GM23338 (cell line): Measurements from ENCODE around the gene CCNK. TPM values are rescaled to one million over a fixed set of nuclear protein-coding genes. Genes with fewer than 3 reads are reported as not detected.

Source experiments
- ATAC-seq: fragments of 200-7000 bp; cut with Tn5 transposase; 3 replicates; pipeline ENCODE4 v1.9.1; 2020
- DNase-seq: peaks from one replicate; pipeline ENCODE4 v3.0.0-alpha.2; 2015; ENCODE audit warnings: low spot score
- H2AFZ ChIP-seq: fragments of 200-600 bp; sonication (generic); 2 replicates; pipeline ENCODE4 v1.8.0; 2016; ENCODE audit warnings: antibody characterized with exemption, mild to moderate bottlenecking, moderate library complexity
- H3F3A ChIP-seq: fragments of 200-600 bp; sonication (generic); replicated peaks from 2 replicates; pipeline ENCODE4 v1.8.0; 2017; ENCODE audit warnings: antibody characterized with exemption, mixed run types, low read depth
- H3K27ac ChIP-seq: fragments of 200-600 bp; sonication (generic); 2 replicates; pipeline ENCODE4 v1.6.1; 2016; ENCODE audit warnings: low read depth
- H3K27me3 ChIP-seq: fragments of 200-600 bp; sonication (generic); 2 replicates; pipeline ENCODE4 v1.8.0; 2016; ENCODE audit warnings: mild to moderate bottlenecking, mixed run types, moderate library complexity; ENCODE audit not compliant: insufficient read depth
- H3K36me3 ChIP-seq: fragments of 200-600 bp; sonication (generic); 2 replicates; pipeline ENCODE4 v1.8.0; 2016; ENCODE audit warnings: mild to moderate bottlenecking; ENCODE audit not compliant: insufficient read depth
- H3K4me1 ChIP-seq: fragments of 200-600 bp; sonication (generic); 2 replicates; pipeline ENCODE4 v1.8.0; 2016; ENCODE audit warnings: mild to moderate bottlenecking, moderate library complexity; ENCODE audit not compliant: insufficient read depth
- H3K4me2 ChIP-seq: fragments of 200-600 bp; sonication (generic); 2 replicates; pipeline ENCODE4 v1.7.1; 2017; ENCODE audit warnings: mixed run types
- H3K4me3 ChIP-seq: fragments of 200-600 bp; sonication (generic); 2 replicates; pipeline ENCODE4 v1.6.1; 2016; ENCODE audit warnings: mixed run types
- H3K79me2 ChIP-seq: fragments of 200-600 bp; sonication (generic); replicated peaks from 2 replicates; pipeline ENCODE4 v1.8.0; 2017; ENCODE audit warnings: mild to moderate bottlenecking; ENCODE audit not compliant: insufficient read depth
- H3K9me2 ChIP-seq: fragments of 200-600 bp; sonication (generic); 2 replicates; pipeline ENCODE4 v1.8.0; 2017; ENCODE audit not compliant: insufficient read depth
- H4K20me1 ChIP-seq: fragments of 200-600 bp; sonication (generic); replicated peaks from 2 replicates; pipeline ENCODE4 v1.8.0; 2017; ENCODE audit warnings: mild to moderate bottlenecking; ENCODE audit not compliant: insufficient read depth
- H3K27ac Mint-ChIP-seq: 2 replicates; pipeline ENCODE4 v1.8.0; 2020; ENCODE audit warnings: inconsistent platforms, mild to moderate bottlenecking, moderate library complexity, mixed read lengths
- H3K27me3 Mint-ChIP-seq: 3 replicates; pipeline ENCODE4 v1.8.0; 2022; ENCODE audit warnings: low read depth, mild to moderate bottlenecking, moderate library complexity, mixed read lengths, inconsistent platforms; ENCODE audit not compliant: insufficient read depth, poor library complexity
- H3K36me3 Mint-ChIP-seq: 3 replicates; pipeline ENCODE4 v1.8.0; 2021; ENCODE audit warnings: low read depth, mild to moderate bottlenecking, inconsistent platforms, moderate library complexity, mixed read lengths
- H3K4me1 Mint-ChIP-seq: 3 replicates; pipeline ENCODE4 v1.8.0; 2020; ENCODE audit warnings: mild to moderate bottlenecking, inconsistent platforms, mixed read lengths
- H3K4me3 Mint-ChIP-seq: 3 replicates; pipeline ENCODE4 v1.8.0; 2021; ENCODE audit warnings: moderate library complexity, mild to moderate bottlenecking, inconsistent platforms, mixed read lengths
- H3K9me3 Mint-ChIP-seq: 3 replicates; pipeline ENCODE4 v1.8.0; 2020; ENCODE audit warnings: moderate library complexity, mild to moderate bottlenecking, inconsistent platforms, mixed read lengths
- CREB1 ChIP-seq: fragments of 250-450 bp; sonication (Bioruptor Pico); IDR thresholded peaks from 2 replicates; pipeline ENCODE4 v1.5.0; 2020; ENCODE audit warnings: low read depth, mild to moderate bottlenecking, moderate library complexity
- CTCF ChIP-seq, 2 experiments: fragments of 200-600 bp in 1 of 2; sonication (generic) in 1 of 2; conservative IDR thresholded peaks; 2 replicates each; pipeline versions ENCODE4 v1.5.1 to v1.6.1; 2016 to 2017; ENCODE audit warnings: antibody characterized with exemption in 2 of 2, low read depth in 2 of 2, mild to moderate bottlenecking in 2 of 2, moderate library complexity in 1 of 2
- ETS1 ChIP-seq: IDR thresholded peaks from 2 replicates; pipeline ENCODE4 v1.6.1; 2016; ENCODE audit warnings: antibody characterized with exemption
- EZH2 ChIP-seq: fragments of 200-600 bp; sonication (generic); IDR thresholded peaks from one replicate; pipeline ENCODE4 v1.8.0; 2017; ENCODE audit warnings: antibody characterized with exemption, mild to moderate bottlenecking, low read depth; ENCODE audit not compliant: unreplicated experiment
- EZH2phosphoT487 ChIP-seq: fragments of 200-600 bp; sonication (generic); IDR thresholded peaks from one replicate; pipeline ENCODE4 v1.8.1; 2018; ENCODE audit warnings: antibody characterized with exemption; ENCODE audit not compliant: unreplicated experiment
- JUNB ChIP-seq: IDR thresholded peaks from one replicate; pipeline ENCODE4 v1.6.1; 2016; ENCODE audit warnings: antibody characterized with exemption; ENCODE audit not compliant: unreplicated experiment
- NANOG ChIP-seq: IDR thresholded peaks from 2 replicates; pipeline ENCODE4 v1.6.1; 2016; ENCODE audit warnings: antibody characterized with exemption, borderline replicate concordance
- POLR2AphosphoS5 ChIP-seq: IDR thresholded peaks from 2 replicates; pipeline ENCODE4 v1.6.1; 2016; ENCODE audit warnings: antibody characterized with exemption, low read depth
- STAT1 ChIP-seq: IDR thresholded peaks from one replicate; pipeline ENCODE4 v1.6.1; 2016; ENCODE audit warnings: antibody characterized with exemption; ENCODE audit not compliant: unreplicated experiment
- ZNF114 ChIP-seq: fragments of 250-450 bp; sonication (Bioruptor Pico); IDR thresholded peaks from 2 replicates; pipeline ENCODE4 v1.5.0; 2020; ENCODE audit warnings: mild to moderate bottlenecking, moderate library complexity
- ZNF331 ChIP-seq: fragments of 250-450 bp; sonication (Bioruptor Pico); IDR thresholded peaks from 2 replicates; pipeline ENCODE4 v1.5.0; 2020; ENCODE audit warnings: low read depth, mild to moderate bottlenecking, moderate library complexity
- ZNF462 ChIP-seq: fragments of 250-450 bp; sonication (Bioruptor Pico); IDR thresholded peaks from 2 replicates; pipeline ENCODE4 v1.5.0; 2020; ENCODE audit warnings: mild to moderate bottlenecking, moderate library complexity
- polyA plus RNA-seq: library from polyadenylated mRNA; unstranded; fragments of >200 nt; fragmentation: Nextera tagmentation; extraction: Ambion mirVana; gene quantifications from 2 replicates; pipeline ENCODE4 v1.2.1, GENCODE V29; 2016
- total RNA-seq: library from RNA; depleted of rRNA; stranded (reverse); fragments of >200 nt; shearing (Covaris generic); gene quantifications from 2 replicates; pipeline ENCODE4 v1.2.3, GENCODE V29; 2014
- TF ChIP-seq, protein P1 (sequence below): IDR thresholded peaks from one replicate; pipeline ENCODE4 v1.6.1; 2018; ENCODE audit warnings: antibody characterized with exemption; ENCODE audit not compliant: unreplicated experiment

Gene CCNK
- total and polyA plus RNA-seq, 2 experiments from 2014 or later: 54.0 to 60.6 TPM

DNA sequence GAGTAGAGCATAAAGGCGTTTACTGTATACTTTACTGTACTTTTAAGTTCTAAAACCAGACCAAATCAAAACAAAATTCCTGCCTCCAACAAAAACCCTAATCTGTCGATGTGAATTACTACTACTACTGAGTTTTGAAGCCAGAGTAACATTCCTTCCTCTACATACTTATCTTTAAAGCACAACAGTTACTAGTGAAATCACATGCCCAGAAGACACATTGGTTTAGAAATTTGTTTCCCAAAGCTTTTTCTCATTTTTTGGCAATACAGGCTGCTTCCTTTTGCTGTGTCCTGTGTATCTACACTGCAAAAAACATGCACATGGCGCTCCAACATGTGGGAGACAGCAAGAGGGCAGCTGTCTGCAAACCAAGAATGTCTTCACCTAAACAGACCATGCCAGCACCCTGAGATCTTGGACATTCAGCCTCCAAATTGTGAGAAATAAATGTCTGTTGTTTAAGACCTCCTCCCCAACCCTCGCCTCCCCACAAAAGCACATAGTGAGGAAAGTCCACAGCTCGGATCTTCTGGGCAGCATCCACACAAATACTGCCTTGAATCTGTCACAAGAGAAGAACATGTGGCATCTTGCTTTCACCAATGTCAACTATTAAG lies 21.6 kb upstream of the CCNK start:
- Histone ChIP-seq H3K9me2 (no peaks in the 10 kb centered on the region), H2AFZ (no peak overlapping the region), H4K20me1 (peaks cover 10% of the 10 kb centered on the region), H3K4me1 (peaks cover 29% of the 10 kb centered on the region), H3K79me2 (peaks cover 20% of the 10 kb centered on the region), H3K27ac (peak overlapping the region; percentile 17; the same call in 1 of the 2 replicates), H3K27me3 (no peaks in the 10 kb centered on the region), H3K36me3 (peaks cover 10% of the 10 kb centered on the region; the same call in 1 of the 2 replicates), H3K4me3 (no peak overlapping the region), H3K4me2 (no peak overlapping the region), H3F3A (0 out of 2 replicates have a peak, but pooled peaks cover 3% of the 10 kb centered on the region)
- Mint-ChIP-seq H3K4me1 (peaks cover 35% of the 10 kb centered on the region), H3K9me3 (no peaks in the 10 kb centered on the region), H3K36me3 (peaks cover 21% of the 10 kb centered on the region), H3K27me3 (peaks cover 2% of the 10 kb centered on the region), H3K4me3 (no peak overlapping the region), H3K27ac (no peak overlapping the region)
- ATAC-seq (no peak), DNase-seq (no peak)
- TF ChIP-seq NANOG (no peak), ZNF114 (no peak), EZH2phosphoT487 (no peak), ZNF331 (CRISPR knock-in tag) (no peak), EZH2 (no peak), JUNB (no peak), CTCF (conservative IDR thresholded peaks at IDR 0.05; ENCODE audit: low read depth in 2 of 2) (no peak), ZNF462 (no peak), ETS1 (no peak), STAT1 (no peak), POLR2AphosphoS5 (no peak), CREB1 (CRISPR knock-in tag) (no peak)
- TF ChIP-seq, protein P1, sequence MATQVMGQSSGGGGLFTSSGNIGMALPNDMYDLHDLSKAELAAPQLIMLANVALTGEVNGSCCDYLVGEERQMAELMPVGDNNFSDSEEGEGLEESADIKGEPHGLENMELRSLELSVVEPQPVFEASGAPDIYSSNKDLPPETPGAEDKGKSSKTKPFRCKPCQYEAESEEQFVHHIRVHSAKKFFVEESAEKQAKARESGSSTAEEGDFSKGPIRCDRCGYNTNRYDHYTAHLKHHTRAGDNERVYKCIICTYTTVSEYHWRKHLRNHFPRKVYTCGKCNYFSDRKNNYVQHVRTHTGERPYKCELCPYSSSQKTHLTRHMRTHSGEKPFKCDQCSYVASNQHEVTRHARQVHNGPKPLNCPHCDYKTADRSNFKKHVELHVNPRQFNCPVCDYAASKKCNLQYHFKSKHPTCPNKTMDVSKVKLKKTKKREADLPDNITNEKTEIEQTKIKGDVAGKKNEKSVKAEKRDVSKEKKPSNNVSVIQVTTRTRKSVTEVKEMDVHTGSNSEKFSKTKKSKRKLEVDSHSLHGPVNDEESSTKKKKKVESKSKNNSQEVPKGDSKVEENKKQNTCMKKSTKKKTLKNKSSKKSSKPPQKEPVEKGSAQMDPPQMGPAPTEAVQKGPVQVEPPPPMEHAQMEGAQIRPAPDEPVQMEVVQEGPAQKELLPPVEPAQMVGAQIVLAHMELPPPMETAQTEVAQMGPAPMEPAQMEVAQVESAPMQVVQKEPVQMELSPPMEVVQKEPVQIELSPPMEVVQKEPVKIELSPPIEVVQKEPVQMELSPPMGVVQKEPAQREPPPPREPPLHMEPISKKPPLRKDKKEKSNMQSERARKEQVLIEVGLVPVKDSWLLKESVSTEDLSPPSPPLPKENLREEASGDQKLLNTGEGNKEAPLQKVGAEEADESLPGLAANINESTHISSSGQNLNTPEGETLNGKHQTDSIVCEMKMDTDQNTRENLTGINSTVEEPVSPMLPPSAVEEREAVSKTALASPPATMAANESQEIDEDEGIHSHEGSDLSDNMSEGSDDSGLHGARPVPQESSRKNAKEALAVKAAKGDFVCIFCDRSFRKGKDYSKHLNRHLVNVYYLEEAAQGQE: no peak
